HTERT RPE-1 (cell line): Measurements from ENCODE around the gene KLC3.

Experiments
- in situ Hi-C: fragments of 300-500 bp; cut with MboI; formaldehyde crosslinking; loops from 4 replicates; pipeline ENCODE4 v1.14.3; 2020; ENCODE audit warnings: low sequenced_read_pairs

The KLC3 gene

DNA sequence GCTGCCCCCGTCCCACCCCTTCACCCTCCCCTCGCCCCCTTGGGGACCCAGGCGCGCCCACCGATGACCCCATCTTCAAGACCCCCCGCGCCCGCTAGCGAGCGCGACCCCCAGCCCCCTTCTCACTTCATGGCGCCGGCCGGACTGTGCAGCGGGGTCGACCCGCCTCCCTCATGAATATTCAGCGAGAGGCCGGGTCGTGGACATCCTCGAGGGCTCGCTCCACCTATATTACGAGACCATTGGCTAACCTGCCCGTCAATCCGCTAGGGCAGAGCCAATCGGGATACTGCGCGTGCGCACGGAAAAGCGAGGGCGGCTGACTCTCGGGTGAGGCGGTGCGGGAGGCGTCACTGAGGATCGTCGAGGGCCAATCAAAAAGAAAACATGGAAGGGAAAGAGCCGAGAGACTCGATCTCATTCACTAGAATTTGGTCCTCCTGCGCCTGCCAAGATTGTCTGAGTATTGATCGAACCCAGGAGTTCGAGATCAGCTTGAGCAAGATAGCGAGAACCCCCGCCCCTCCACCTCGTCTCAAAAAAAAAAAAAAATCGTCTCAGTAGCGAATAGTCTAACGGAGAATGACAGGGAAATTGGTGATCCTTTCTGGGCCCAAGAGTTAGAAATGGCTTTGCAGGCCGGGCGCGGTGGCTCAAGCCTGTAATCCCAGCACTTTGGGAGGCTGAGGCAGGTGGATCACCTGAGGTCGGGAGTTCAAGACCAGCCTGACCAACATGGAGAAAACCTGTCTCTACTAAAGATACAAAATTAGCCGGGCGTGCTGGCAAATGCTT, 30.1 kb downstream of the KLC3 start, which contains the start of gene ERCC2:
TSS of gene ERCC2 (minus strand) at position 164 of the 795 bp plus-strand sequence. CDS start at position 131, 33 bp downstream.
- in situ Hi-C loops, result no loop called here

DNA sequence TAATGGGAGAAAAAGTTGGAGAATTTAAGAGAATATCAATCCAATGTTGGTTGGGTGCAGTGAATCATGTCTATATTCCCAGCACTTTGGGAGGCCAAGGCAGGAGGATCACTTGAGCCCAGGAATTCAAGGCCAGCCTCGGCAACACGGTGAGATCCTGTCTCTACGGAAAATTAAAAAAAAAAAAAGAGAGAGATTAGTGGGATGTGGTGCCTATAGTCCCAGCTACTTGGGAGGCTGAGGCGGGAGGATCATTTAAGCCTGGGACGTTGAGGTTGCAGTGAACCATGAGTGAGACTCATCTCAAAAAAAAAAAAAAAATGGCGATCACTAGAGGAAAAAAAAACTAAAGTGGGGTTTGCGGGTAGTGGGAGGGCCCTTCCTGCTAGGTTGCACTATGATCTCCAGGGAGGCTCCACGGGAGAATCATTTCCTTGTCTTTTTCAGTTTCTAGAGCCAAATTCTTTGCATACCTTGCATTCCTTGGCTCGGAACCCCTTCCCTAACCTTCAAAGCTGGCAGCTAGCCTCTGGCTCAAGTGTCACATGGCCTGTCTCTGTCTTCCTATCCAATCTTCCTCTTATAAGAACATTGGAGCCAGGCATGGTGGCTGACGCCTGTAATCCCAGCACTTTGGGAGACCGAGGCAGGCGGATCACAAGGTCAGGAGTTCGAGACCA, 35.6 kb downstream of the KLC3 start:
- in situ Hi-C loops, result no loop called here

DNA sequence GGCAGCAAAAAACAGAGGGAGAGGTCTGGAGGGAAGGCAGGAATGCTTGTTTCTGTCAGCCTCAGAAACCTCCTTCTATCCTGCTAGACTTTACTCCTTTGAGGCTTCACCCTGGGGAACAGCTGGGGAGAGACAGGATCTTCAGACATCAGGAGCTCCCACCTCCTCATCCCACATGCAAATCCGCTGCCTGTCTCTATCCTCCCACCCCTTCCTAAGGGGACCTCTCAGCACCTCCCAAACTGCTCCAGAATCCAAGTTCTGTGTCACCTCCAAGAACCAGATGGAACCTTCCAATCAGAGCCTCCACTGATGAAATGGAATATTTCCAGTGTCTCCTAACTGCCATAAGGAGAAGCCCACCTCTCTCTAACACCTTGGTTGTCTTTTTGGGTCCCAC, 39.6 kb downstream of the KLC3 start:
- in situ Hi-C loops, result no loop called here

DNA sequence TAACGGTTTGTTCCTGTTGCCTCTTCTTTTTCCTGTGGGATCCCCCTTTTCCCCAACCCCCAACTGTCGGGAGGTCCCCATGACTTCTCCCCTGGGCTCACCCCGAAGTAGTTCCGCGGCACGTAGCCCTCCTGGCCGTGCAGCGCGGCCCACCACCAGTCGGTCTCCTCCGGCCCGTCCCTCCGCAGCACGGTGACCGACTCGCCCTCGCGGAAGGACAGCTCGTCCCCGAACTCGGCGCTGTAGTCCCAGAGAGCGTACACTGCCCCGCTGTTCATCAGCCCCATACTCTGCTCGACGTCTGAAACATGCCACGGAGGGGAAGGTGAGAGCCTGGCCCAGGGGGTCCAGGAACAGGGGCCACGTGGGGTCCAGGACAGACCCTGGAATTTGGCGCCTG, 41.9 kb downstream of the KLC3 start:
- in situ Hi-C loops, result no loop called here

DNA sequence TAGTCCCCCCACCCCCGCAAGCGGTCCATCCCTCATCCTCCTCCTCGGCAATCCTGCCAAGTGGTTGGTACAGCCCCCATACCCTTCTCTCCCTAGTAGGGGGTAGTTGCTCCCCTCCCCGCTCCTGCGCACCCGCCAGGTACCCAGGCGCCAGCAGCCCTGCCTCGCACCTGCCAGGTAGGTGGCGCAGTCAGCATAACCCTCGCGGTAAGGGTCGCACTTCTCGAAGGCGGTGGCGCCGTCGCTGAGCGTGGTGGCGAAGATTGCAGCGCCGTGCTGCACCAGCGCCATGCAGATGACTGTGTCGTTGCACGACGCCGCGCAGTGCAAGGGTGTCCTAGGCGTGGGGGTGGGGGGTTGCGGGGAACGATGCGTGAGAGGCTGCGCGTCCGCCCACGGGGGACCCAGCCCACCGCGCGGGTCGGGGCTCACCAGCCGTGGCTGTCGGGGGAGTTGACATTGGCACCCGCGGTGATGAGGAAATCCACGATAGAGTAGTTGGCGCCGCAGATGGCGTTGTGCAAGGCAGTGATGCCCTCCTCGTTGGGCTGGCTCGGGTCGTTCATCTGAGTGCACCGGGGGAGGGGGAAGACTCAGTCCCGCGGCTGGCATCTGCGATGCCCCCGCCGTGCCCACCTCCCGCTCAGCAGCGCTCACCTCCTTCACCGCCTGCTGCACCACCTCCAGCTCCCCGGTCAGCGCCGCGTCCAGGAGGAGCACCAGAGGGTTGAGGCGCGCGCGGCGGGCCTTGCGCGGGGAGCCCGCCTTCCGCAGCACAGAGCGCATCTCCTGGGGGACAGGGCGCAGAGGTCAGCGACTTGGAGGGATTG, 45.1 kb downstream of the KLC3 start:
- in situ Hi-C loops, result no loop called here

DNA sequence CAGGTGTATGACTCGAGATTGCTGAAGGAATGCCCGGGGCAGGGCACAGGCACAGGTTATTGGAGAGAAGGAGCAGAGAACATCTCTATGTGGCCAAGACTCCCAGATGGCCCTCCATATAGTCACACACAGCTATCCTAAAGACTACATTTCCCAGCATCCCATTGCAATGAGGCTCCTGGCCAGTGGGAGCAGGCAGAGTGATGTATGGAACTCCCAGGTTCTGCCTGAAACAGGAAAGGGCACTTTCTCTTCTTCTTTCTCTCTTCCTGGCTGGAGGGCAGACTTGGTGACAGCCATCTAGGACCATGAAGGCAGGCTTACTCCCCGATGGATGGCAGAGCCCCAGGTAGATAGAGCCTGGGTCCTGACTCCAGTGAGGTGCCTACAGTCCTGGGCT, 50.8 kb downstream of the KLC3 start:
- in situ Hi-C loops, result no loop called here

DNA sequence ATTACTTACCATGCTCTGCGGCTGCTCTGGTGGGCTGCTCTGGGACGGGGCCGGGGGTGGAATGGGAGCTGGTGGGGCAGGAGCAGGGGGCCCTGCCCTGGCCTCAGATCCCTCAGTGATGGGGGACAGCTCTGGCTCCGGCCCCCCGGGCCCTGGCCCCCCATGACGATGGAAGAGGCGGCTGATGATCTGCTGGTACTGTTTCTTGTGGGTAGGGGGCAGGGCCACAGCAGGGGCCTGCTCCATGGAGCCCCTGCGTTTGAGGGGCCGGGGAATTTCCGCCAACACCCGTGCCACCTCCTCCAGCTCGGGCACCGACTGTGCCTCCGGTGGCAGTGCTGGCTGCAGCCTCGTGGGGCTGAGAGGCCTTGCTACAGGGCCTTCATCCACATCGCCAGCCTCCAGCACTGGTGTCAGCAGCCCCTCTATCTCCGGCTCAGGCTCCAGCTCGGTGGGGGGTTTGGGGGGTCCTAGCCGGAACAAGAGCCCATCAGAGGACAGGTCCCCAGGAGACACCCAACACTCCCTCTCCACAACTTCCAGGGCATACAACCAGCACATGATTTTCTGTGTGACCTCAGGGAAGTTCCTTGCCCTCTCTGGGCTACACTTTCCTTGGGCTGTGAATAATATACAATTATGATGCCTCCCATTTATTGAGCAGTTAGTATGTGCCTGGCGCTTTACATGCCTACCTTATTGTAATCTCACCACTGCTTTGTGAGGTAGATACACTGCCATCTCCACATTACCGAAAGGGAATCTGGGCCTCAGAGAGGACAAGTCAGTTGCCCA, 51.5 kb downstream of the KLC3 start:
- in situ Hi-C loops, result no loop called here

DNA sequence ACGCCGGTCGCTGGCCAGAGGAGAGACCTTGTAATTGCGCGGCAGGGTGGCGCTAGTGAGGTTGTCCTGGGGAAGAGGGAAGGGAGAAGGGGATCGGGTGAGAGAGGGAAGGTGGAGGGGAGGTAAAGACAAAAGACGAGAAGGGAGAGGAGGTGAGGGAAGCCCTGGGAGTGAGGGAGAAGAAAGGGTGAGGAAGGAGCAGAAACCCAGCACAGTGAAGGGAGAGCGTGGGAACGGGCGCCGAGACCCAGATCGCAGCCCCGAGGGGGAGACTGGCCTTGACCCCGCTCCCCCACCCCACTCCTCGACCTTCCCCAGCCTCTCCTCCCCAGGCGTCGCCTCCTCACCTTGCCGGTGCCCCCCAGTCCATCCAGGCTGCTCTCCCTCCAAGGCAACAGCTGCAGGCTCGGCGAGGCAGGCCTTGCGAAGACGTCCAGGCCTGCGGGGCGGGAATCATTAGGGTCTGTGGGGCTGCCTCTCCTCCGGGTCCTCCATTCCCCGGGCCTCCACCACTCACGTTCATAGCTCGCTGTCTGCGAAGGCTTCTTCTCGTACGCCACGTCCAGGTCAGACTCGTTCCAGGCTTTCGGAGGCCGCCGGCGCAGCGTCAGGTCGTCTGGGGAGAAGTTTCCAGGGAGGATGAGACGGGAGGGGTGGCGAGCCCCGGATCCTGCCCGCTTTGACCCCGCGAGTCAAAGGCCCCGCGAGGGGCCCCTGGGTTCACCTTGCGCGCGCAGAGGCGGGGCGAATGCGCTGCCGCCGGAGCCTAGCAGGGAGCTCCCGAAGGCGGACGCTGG, 55.5 kb downstream of the KLC3 start:
- in situ Hi-C loops, result no loop called here

DNA sequence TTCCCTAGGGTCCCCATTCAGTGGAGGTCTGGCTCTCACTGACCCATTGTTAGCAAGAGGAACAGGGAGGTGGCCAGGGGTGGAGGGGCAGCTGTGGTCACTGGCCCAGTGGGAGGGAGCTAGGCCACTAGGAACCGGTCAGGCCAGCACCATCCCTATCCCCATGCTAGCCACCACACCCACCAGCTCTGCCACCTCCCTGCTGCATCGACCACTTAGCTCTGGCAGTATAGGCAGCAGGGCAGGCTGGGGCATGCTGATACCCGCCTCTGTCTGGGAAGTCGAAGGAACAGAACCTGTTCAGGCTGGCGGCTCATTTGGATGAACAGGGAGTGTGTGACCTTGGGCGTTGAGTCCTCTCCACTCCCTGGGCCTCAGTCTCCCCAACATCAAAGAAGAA, 59.6 kb downstream of the KLC3 start:
- in situ Hi-C loops, result no loop called here
